Measurements from ENCODE around the gene SLC25A34.

SLC25A34 gene

GRCh38 chr1:15753776-15754175 is 17.7 kb downstream of the SLC25A34 start:
- DNase-seq (ENCODE audit: low read depth) = no peak

- DNase-seq (ENCODE audit: low read depth) = no peak
These were observed 19.1 kb downstream of the SLC25A34 start for GRCh38 chr1:15755021-15755645.

- DNase-seq (ENCODE audit: low read depth) = no peak
These were observed 19.6 kb downstream of the SLC25A34 start for GRCh38 chr1:15755646-15756040.

- no peak for DNase-seq (ENCODE audit: low read depth)
These were observed 20.3 kb downstream of the SLC25A34 start for GRCh38 chr1:15756143-15757015.

- no peak for DNase-seq (ENCODE audit: low read depth)
These were observed 21.0 kb downstream of the SLC25A34 start for GRCh38 chr1:15757016-15757543.

GRCh38 chr1:15757575-15758342 is 21.7 kb downstream of the SLC25A34 start:
- DNase-seq (ENCODE audit: low read depth) = no peak

- no peak for DNase-seq (ENCODE audit: low read depth)
These were observed 22.4 kb downstream of the SLC25A34 start, which contains the start of gene FBLIM1 for GRCh38 chr1:15758343-15758931. Gene FBLIM1, plus strand, starts transcription at chr1:15758795. Its CDS starts 6,189 bp downstream, at chr1:15764984.

- no peak for DNase-seq (ENCODE audit: low read depth)
These were observed 23.0 kb downstream of the SLC25A34 start for GRCh38 chr1:15758953-15759661.

GRCh38 chr1:15760520-15761211 is 24.6 kb downstream of the SLC25A34 start:
- DNase-seq (ENCODE audit: low read depth) = no peak

- DNase-seq (ENCODE audit: low read depth) = no peak
These were observed 25.5 kb downstream of the SLC25A34 start for GRCh38 chr1:15761366-15762128.

- DNase-seq (ENCODE audit: low read depth) = no peak
These were observed 26.5 kb downstream of the SLC25A34 start for GRCh38 chr1:15762546-15762945.

- DNase-seq (ENCODE audit: low read depth) = no peak
These were observed 28.3 kb downstream of the SLC25A34 start for GRCh38 chr1:15764269-15764764.

GRCh38 chr1:15764890-15765289 is 28.8 kb downstream of the SLC25A34 start:
- DNase-seq (ENCODE audit: low read depth) = no peak

- no peak for DNase-seq (ENCODE audit: low read depth)
These were observed 29.6 kb downstream of the SLC25A34 start for GRCh38 chr1:15765495-15766194.

GRCh38 chr1:15767941-15768340 is 31.9 kb downstream of the SLC25A34 start:
- DNase-seq (ENCODE audit: low read depth) = no peak

- DNase-seq (ENCODE audit: low read depth) = no peak
These were observed 32.3 kb downstream of the SLC25A34 start for GRCh38 chr1:15768388-15768787.

- DNase-seq (ENCODE audit: low read depth) = no peak
These were observed 34.4 kb downstream of the SLC25A34 start for GRCh38 chr1:15770313-15770962.

- no peak for DNase-seq (ENCODE audit: low read depth)
These were observed 35.9 kb downstream of the SLC25A34 start for GRCh38 chr1:15771836-15772515.

Data from activated T-helper 1 cell treated with Interleukin-2 at 50 U/mL for 16 hours (primary cell).